GM04503 (cell line): ENCODE data around the gene ANAPC16.
"Not testable (repeated sequence)": the region's sequence is repeated elsewhere in the genome, so short reads cannot be mapped to it uniquely, and the experiment has no call there.

Source experiments
- DNase-seq: peaks from one replicate; pipeline ENCODE4 v3.0.0-alpha.2; 2012; ENCODE audit warnings: low read depth

Gene ANAPC16

GRCh38 chr10:72215611-72216549, at the start of gene ANAPC16, which contains the start of gene ASCC1:
ANAPC16 (plus strand) TSS chr10:72216012; CDS start chr10:72223915, 7,903 bp downstream.
ASCC1 (minus strand) TSS chr10:72216276; CDS start chr10:72213298, 2,978 bp downstream.
- peak; percentile 65 for DNase-seq

GRCh38 chr10:72167118-72167517, 48.7 kb upstream of the ANAPC16 start:
- no peak for DNase-seq

DNA sequence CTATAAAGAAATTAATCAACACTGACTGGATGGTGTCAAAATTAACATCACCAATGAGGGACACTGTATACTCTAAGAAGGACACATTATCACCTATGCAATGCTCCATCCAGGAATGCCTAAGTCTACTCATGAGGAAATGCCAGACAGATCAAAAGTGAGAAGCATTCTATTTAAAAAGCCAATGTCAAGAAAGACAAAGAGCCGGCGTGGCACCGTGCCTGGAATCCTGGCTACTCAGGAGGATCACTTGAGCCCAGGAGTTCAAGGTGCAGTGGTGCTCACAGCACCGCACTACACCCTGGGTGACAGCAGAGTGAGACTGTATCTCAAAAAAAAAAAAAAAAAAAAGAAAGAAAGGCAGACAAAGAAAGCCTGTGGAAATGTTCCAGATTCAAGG, 45.5 kb upstream of the ANAPC16 start:
- no peak for DNase-seq

- DNase-seq, result no peak
These were observed 45.1 kb upstream of the ANAPC16 start for GRCh38 chr10:72170733-72171132.

DNA sequence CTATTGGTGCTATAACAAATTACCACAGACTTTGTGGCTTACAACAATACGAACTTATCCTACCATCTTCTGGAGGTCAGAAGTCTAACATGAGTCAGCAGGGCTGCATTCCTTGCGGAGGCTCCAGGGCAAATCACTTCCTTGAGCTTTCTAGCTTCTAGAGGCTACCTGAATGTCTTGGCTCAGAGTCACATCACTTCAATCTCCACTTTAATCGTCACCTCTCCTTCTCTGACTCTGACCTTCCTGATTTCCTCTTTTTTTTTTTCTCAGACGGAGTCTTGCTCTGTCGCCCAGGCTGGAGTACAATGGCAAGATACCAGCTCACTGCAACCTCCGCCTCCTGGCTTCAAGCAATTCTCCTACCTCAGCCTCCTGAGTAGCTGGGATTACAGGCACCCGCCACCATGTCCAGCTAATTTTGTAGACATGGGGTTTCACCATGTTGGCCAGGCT, 44.6 kb upstream of the ANAPC16 start:
- peak; percentile 57 for DNase-seq

DNA sequence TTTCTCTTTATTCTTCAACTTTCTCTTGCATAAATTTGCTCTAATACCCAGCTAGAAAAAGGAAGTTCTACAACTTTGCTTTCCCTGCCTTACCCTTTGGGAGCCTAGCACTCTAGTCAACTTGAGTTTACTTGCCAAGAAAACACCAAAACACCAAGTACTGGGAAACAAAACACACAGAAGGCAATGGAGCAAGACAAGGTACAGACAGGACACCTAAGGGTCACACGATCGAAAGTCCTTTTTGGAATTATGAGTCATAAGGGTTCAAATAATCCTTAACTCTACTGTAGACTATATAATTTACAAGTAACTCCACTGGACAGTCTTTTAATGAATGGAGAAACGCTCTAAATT, 42.6 kb upstream of the ANAPC16 start:
- no peak for DNase-seq

GRCh38 chr10:72173619-72174296, 42.1 kb upstream of the ANAPC16 start:
- peak; percentile 5 for DNase-seq

DNA sequence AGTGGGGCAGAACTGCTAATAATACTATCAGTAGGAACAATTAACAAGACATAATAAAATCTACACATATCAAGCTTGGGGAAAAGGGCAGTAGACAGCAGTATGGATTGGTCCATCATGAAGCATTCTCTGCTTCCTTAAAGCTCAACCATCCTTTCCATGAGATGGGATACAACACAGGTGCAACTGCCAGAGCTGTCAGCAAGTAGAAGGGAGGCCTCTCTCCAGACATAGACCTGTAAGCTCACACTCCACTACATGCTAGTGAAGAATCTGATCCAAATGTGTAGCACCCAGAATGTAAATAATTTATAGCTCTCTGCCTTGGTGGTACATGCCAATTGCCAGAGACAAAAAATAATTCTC, 41.5 kb upstream of the ANAPC16 start:
- DNase-seq, result no peak

- DNase-seq, result peak; percentile 16
These were observed 40.7 kb upstream of the ANAPC16 start for GRCh38 chr10:72175149-72175548.

DNA sequence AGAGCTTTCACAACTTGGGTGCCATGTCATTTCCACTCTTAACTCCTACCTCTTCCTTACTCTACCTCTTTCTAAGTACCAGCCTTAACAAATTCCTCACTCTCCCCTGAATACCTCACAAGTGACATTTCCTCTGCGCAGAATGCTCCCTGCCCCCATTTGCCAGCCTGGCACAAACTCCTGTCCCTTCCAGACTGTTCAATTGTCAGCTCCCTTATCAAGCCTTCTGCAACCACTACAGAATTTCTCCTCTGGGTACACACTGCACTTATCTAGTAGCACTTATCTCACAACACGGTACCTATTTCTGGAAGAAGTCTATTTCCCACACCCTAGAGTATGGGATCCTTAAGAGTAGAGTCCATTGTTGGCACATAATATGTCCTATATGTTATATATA, 39.1 kb upstream of the ANAPC16 start:
- no peak for DNase-seq

DNA sequence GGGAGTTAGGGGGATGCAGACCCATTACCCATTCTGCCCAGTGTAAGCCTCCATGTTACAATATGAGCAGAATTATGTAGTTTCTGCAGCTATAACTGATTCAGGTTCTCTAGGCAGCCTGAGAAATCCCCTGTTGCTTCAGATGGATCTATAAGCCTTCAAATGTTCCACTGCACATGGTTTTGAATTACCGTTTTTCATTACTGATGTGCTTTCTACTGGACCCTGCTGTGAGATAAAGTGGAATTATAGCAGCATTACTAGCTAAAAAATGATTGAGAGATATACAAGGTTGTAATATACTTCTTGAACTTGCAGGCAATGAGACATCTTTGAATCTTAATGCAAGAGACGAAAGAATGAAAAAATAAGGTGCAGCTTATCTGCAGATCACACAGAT, 38.4 kb upstream of the ANAPC16 start:
- DNase-seq, result no peak

GRCh38 chr10:72184156-72184555, 31.7 kb upstream of the ANAPC16 start:
- DNase-seq, result no peak

- DNase-seq, result peak; percentile 49
These were observed 29.4 kb upstream of the ANAPC16 start for GRCh38 chr10:72186258-72186981.

GRCh38 chr10:72186982-72187330, 28.9 kb upstream of the ANAPC16 start:
- no peak for DNase-seq

GRCh38 chr10:72194949-72195348, 20.9 kb upstream of the ANAPC16 start:
- no peak for DNase-seq

- no peak for DNase-seq
These were observed 14.9 kb upstream of the ANAPC16 start for GRCh38 chr10:72200883-72201282.

DNA sequence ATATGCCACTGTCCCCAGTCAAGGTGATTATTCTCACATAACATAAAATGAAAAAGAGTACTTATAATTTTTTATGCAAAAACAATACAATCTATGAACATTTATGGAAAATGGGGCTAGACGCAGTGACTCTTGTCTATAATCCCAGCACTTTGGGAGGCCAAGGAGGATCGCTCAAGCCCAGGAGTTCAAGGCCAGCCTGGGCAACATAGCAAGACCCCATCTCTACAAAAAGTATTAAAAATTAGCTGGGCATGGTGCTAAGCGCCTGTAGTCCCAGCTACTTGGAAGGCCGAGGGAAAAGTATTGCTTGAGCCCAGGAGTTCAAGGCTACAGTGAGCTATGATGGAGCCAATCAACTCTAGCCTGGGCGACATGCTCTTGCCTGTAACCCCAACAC, 14.5 kb upstream of the ANAPC16 start:
- DNase-seq, result no peak

GRCh38 chr10:72204296-72204695, 11.5 kb upstream of the ANAPC16 start:
- no peak for DNase-seq

GRCh38 chr10:72204724-72205123, 11.1 kb upstream of the ANAPC16 start:
- no peak for DNase-seq

DNA sequence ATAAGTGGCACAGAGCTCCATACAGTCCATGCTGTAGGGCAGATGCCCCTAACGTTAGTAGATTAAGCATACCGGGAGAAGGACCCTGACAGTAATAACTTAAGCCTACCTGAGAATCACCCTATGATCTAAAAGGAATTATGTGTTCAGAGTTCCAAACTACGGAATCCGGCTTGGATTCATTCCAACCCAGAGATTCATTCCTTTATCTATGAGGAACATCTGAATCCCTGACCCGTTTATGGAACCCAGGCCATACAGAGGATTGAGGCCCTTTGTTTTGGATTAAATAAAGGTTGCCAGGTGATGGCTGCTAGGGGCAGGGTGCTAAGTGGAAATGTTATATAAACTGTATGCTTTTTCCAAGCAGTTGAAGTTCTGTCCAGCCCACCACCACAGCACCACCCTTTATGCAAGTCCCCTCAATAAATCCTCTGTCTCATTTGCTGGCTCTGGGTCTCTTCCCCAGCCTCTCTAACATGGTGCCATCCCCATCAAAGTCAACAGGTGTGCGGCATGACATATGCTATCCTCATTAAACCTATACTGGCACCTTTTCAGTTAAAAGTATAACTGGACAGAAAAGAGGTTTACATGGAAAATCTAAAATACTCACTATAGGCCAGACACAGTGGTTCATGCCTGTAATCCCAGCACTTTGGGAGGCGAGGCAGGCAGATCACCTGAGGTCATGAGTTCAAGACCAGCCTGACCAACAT, 9.1 kb upstream of the ANAPC16 start:
- DNase-seq, result no peak

DNA sequence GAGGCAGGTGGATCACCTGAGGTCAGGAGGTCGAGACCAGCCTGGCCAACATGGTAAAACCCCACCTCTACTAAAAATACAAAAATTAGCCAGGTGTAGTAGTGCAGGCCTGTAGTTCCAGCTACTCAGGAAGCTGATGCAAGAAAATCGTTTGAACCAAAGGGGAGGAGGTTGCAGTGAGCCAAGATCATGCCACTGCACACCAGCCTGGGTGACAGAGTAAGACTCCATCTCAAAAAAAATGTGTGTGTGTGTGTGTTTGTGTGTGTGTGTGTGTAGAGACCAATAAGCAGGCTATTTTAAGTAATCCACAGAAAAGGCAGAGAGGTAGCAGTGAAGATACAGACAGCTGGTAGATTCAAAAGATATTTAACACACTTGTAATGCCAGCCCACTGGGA, 7.3 kb upstream of the ANAPC16 start:
- DNase-seq, result not testable (repeated sequence)

GRCh38 chr10:72211381-72211780, 4.4 kb upstream of the ANAPC16 start:
- not testable (repeated sequence) for DNase-seq
